Measurements from ENCODE around the gene STAC. TPM values are rescaled to one million over a fixed set of nuclear protein-coding genes. Genes with fewer than 3 reads are reported as not detected.

The STAC gene, protein sequence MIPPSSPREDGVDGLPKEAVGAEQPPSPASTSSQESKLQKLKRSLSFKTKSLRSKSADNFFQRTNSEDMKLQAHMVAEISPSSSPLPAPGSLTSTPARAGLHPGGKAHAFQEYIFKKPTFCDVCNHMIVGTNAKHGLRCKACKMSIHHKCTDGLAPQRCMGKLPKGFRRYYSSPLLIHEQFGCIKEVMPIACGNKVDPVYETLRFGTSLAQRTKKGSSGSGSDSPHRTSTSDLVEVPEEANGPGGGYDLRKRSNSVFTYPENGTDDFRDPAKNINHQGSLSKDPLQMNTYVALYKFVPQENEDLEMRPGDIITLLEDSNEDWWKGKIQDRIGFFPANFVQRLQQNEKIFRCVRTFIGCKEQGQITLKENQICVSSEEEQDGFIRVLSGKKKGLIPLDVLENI
- total RNA-seq: 1 to 10 TPM; 2.7 to 6.5 TPM
- long read RNA-seq, donor 1, partial matches to known transcripts: 0 of 2 reads
- long read RNA-seq, donor 1, other reads (novel, unspliced or antisense): 1 of 2 reads
- long read RNA-seq, donor 2, partial matches to known transcripts: 1 of 5 reads
- long read RNA-seq, donor 2, other reads (novel, unspliced or antisense): 3 of 5 reads

DNA sequence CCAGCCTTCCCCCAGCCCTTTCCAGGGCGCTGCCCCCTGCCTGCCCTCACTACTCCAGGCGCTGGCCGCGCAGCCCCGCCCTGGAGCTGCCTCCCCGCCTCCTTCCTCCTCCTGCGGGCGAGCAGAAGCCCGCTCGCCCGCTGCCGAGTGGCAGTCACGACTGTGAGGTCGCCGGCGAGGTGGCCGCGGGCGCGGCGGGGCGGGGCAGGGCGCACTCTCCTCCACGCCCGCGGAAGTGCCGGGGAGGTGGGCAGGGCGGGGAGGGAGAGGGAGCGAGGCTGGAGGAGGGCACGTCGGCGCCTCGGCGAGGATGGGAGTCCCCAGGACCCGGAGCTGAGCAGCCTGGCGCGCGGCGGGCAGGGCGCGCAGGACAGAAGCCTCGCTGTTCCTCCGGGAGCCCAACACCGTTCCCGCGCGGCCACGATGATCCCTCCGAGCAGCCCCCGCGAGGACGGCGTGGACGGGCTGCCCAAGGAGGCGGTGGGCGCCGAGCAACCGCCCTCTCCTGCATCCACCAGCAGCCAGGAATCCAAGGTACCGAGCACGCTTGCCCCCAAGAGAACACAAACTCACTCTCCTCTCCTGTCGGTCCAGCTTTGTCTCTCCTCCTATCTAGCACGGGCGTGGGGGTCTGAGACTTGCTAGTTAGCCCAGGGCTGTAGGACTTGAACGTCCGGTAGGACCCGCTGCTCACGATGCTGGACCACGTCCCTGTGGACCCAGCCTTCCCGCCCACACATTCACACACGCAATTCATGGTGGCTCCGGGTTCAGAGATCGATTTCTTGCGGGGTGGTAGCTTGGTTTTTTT lies at the start of gene STAC:
Gene STAC (plus strand): TSS at position 284 of the 811 bp plus-strand sequence. CDS start 140 bp downstream, at position 424.
- intact Hi-C loops (cut with DNase I): no loop called here
- DNase-seq (ENCODE audit: low spot score): peak; percentile 80

DNA sequence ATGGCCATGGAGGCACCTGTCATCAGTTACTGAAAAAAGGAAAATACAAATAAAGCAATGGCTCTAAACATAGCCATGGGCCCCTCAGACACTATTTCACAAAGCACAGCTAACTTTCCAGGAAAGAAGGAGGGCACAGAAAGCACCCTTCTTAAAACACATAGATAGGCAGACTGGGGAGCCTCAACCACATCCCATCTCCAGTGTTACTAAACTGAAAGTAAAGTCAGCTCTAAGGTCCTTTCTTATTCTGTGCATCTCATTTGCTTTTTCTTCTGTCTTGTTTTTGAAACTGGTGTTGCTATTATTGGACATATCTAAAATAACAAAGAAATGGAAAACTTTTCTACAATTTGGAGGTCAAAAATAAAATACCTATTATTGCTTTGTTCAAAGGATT lies 48.2 kb upstream of the STAC start:
- DNase-seq (ENCODE audit: low spot score): no peak
- intact Hi-C loops (cut with DNase I): no loop called here

DNA sequence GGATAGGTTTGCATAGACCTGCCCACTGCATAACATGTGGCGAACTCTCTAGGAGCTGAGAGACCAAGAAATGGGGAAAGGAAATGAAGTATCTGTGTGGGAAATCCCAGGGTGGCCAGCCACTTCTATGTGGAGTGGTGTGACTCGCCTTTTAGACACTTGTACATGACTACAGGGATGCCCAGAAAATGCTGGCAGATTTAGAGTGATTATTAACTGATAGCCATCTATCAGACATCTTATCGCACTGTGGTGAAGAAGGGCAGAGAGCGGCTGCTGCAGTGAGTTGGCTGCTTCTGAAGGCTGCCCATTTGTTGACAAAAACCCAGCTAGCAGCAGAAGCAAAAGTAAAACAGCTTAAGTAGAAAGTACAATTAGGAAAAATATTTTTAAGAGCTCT lies 18.1 kb upstream of the STAC start:
- no peak for DNase-seq (ENCODE audit: low spot score)
- intact Hi-C loops (cut with DNase I): no loop called here

DNA sequence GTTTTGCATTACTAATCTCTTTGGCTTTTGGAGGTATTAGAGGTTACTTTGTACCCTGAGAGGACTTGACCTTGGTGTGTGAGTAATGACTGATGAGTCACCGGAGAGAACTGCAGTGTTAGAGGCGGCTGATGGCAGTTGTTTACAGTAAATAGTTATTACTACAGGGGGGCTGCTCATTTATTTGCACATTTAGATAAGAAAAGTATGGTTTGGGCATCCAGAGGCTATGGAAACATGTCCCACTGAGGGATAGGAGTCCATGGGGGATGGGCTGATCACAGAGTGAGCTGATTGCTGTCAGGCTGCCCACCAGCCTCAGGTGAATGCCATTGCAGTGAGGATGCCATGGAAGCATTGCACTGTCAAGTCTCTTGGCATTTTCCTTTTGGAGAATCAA lies 17.3 kb upstream of the STAC start:
- intact Hi-C loops (cut with DNase I): no loop called here
- DNase-seq (ENCODE audit: low spot score): no peak

DNA sequence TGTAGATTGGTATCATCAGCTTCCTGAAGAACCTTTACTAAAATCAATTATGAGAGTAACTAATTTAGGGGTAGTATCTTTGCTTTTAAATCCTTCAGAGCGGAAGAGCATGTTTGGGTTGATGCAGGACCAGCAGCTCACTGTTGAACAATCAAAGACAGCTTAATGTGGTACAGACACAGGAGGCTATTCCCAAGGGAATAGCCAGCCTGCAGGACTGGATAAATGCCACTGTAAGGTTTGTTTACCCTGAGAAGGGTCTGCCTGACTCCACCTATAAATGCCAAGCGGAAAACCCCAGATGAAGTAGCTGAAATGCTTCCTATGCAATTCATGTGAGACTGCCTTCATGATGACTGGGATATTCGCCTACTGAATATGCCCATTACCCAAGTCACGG lies 16.0 kb upstream of the STAC start:
- intact Hi-C loops (cut with DNase I): no loop called here

DNA sequence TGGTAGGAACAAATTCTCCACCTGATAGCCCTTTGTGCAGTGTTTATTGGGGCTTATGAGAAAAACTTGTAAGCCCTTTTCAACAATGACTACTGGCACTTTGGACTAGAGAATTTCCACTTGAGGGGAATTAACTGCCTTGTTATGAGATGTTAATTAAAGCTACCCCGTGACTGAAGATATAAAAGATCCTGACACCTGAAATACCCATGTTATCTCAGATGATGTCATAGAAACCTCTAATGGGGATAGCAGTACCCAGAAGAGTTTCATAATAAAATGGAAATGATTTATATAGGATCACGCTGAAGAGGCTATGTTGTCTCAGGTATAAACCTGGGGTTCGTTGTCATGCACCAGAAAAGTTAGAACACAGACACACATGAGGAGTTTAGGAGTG lies 14.5 kb upstream of the STAC start:
- no peak for DNase-seq (ENCODE audit: low spot score)
- intact Hi-C loops (cut with DNase I): no loop called here

More for the DNA sequence above, 16.0 kb upstream of the STAC start:
- DNase-seq (ENCODE audit: low spot score): no peak

DNA sequence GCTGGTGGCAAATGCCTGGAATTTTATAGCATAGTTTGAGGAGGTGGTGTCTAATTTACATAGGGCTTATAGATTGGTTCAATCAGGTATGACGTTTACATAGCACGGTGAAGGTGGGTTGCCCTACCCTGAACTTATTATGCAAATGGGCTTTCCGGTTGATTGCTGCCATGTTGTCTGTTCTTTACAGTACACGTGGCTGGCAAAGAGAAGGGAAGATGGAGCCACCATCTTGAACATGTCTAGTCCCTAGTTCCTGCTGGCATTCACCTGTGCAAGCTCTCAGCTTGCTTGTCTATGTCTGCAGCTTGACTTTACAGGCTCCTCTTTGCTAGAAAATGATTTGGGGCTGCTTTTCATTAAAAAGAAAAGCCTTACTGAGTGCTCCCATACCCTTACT lies 14.0 kb upstream of the STAC start:
- DNase-seq (ENCODE audit: low spot score): no peak
- intact Hi-C loops (cut with DNase I): no loop called here

DNA sequence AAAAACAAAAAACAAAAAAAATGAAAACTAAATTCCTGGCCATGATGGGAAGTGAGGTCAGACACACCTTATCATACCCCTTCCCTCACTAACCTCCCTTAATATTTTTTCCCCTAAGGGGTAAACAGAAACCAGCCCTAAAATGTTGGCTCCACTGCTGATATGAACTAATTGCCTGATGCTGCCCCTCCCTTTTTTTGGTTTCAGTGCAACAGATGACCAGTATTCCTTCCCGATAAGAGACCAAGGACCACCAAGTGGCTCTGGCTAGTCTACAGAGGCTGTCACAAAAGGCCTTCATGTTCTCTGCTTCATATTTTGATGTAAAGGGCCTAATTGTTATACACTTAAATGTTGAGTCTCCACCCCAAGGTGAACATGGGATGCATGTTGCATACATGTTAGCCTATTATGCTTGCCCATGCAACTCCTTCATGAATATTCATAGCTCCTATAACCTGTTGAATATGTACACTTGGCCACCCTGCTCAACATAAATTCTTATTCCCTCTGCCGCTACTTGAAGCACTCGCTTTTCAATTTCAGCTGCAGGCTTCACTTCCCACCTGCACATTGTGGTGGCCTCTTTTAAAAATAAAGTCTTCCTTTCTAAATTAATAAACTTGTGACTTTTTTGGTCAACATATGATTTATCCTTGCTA lies 12.3 kb upstream of the STAC start:
- intact Hi-C loops (cut with DNase I): no loop called here

DNA sequence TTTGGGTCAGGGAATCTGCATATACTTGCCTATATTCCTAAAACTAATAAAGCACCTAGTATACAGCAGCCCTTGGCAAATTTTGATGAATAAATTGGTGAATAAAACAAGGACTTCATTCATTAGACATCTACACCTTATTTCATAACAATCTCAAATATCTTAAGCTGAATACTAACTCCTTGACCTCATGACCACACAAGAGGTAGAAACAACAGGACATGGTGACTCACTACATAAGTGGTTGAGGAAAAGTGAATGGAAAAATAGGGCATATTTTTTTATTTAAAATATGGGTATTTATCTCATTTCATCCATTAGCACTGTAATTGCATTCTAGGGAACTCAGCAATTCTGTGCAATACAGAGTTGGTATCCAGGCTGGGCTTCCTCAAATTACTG lies 7.8 kb upstream of the STAC start:
- intact Hi-C loops (cut with DNase I): no loop called here
- DNase-seq (ENCODE audit: low spot score): no peak

More for the DNA sequence above, 12.3 kb upstream of the STAC start:
- no peak for DNase-seq (ENCODE audit: low spot score)

DNA sequence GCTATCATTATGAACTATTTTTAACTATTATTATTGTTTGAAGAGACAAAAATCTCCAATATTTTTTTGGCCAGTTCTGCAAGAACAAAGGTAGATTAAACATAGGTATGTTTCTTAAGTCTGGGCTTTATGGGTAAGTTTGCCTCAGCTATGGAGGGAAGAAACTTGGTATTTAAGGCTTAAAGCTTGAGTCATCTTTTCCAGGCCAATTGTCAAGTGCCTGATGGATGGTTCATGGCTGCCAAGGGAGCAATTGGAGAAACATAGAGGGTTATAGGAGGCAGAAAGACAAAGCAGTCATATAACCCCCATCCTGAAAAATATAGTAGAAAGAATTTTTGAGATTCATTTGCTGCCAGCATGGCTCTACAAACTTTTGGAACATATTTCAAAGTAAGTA lies 7.2 kb upstream of the STAC start:
- intact Hi-C loops (cut with DNase I): no loop called here

DNA sequence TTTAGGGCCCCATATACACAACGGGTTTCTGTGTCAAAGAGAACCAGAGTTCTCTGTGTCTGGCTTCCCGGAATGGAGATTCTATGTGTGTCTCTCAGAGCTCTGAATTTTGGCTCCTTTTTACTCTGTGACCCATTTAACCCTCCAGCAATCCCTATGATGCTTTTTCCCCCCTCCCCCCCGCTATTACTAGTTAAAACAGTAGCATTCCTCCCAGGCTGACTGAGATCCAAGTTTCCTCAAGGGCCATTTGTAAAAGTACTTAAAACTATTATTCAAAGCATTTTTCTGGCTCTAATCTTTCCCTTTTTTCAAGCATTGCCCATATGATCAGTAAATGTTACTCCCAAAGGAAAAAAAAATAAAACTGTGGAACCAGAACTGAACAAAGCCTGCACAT lies 6.6 kb upstream of the STAC start:
- no peak for DNase-seq (ENCODE audit: low spot score)
- intact Hi-C loops (cut with DNase I): no loop called here

More for the DNA sequence above, 7.2 kb upstream of the STAC start:
- no peak for DNase-seq (ENCODE audit: low spot score)

DNA sequence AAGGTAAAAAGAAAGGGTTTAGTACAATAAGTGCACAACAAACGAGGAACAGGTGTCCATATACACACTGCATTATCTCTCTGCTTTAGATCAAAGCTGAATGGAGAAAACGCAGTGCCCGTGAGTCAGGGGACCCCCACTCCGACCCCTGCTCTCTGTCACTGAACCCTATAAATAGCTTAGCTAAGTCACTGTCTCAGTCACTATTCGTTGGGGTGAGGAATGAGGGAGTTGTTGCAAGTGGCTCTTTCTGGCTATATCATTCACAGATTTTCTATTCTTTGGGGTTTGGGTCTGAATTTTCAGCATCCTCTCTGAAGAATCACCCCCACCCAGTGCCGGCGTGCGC lies 458 bp upstream of the STAC start:
- intact Hi-C loops (cut with DNase I): no loop called here
- DNase-seq (ENCODE audit: low spot score): no peak

DNA sequence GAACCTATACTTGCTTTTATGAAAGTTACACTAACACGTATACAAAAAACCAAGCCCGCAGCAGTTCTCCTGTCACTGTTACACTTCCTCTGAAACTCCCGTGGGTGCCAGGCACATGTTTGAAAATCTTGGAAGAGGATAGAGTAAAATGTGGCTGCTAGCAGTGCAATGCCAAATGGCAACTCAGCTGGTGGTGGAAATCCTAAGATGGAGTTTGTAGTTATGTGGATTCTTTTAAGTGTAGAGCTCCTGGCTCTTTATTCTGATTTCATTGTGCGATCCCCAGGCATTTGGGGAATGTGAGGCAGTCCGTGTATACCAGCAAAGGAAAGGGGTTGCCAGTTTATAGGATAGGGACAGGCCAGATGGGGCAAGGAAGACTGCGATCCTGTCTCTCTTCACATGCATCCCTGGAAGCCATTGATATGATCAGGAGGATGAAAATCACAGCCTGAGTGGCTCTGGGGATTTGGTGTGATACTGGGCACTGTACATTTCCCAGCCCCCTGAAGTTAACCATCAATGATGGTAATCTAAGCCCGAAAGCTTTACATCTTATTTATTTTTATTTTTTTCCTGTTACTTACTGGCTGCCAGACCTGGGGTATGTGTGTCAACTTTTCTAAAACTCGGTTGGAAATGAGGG lies 1.1 kb downstream of the STAC start:
- intact Hi-C loops (cut with DNase I): no loop called here
- DNase-seq (ENCODE audit: low spot score): no peak

DNA sequence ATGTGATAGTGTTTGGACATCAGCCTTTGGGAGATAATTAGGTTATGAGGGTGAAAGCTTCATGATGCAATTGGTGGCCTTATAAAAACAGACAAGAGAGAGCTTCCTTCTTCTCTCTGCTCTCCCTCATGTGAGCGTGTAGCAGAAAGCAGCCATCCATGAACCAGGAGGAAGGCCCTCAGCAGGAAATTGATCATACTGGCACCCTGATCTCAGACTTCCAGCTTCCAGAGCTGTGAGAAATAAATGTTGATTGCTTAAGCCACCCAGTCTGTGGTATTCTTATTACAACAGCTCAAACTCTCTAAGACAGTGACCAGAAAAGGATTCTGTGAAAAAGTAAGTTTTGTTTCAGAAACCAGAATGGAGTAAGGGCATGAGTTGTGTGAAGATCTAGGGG lies 13.3 kb downstream of the STAC start:
- intact Hi-C loops (cut with DNase I): no loop called here
- no peak for DNase-seq (ENCODE audit: low spot score)

DNA sequence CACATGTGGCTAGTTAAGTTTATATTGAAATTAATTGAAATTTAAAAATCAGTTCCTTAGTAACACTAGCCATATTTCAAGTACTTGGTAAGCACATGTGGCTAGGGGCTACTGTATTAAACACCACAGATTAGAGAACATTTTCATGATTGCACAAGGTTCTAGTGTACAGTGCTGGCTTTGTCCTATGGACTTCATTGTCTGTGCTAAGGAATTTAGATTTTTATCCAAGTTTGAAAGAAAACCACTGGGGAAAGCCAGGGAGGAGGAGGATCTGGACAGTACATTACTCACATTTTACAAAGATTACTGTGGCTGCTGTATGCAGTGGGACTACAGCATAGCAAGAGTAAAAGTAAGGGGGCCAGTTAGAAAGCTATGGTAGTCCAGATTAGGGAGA lies 13.9 kb downstream of the STAC start:
- intact Hi-C loops (cut with DNase I): no loop called here
- DNase-seq (ENCODE audit: low spot score): no peak

DNA sequence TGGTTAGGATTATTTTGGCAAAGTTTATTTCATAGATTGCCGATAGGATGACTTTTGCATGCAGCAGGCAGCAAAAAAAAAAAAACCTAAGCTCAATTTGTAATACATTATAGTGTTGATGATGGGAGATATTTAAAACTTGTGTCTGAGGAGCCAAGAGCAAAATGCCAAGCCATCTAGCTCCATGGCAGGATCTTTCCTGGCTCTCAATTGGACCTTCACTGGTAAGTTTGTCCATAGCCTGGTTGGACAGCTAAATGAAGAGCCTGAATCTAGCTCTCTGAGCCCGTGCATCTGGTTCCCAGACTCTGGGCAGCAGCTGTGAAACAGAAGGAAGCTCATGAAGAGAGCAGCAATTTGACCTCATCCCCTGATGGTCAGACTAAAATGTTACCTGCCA lies 17.5 kb downstream of the STAC start:
- intact Hi-C loops (cut with DNase I): no loop called here
- DNase-seq (ENCODE audit: low spot score): no peak

DNA sequence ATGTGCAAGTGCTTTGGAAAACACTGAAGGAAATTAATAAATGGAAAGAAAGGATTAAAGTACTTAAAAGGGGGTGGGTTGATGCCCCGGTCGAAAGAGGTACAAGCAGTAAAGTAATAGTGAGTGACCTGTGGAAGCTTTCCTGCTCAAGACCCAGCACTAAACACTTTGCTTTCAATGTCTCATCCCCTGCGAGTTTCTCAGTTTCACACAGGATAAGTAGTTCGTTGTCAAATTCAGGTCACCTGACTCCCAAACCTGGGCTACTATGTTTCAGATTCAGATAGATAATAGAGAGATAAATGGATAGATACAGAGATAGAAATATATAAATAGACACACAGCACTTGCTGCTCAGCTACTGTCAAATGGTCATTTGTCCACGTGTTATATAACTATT lies 19.6 kb downstream of the STAC start:
- DNase-seq (ENCODE audit: low spot score): no peak
- intact Hi-C loops (cut with DNase I): no loop called here

DNA sequence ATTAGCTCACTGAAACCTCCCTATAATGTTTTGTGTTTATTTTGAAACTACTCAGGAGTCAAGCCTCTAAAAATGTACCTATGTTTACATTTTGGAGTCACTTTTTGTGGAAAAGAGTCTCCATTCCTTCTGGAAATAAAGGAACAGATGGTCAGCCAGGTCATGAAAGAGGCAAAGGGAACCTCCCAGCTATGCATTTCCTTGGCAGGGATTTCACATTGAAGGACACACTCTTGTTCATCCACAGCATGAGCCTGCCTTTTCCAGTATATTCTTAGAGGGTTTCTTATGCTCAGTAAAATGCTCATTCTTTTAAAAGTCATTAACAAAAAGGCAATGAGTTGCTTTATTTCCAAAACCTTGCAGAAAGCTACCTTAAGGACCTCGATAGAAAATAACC lies 20.8 kb downstream of the STAC start:
- DNase-seq (ENCODE audit: low spot score): no peak
- intact Hi-C loops (cut with DNase I): no loop called here

DNA sequence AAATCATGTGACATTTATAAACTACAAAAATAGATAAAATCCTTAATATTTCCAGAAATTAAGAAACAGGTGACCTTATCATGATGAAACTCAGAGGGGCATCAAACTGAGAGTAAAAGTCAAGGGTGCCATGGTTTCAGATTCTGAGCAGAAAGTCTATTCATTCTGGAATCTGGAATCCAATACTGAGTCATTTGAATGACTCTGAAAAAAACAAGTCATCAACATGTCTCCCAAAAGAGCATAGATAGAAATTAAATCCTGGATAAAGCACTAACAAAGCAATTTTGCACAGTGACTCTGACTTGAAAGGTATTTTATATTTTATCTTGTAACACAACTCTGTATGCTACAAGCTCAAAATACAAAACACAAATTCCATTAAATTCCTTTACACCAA lies 23.4 kb downstream of the STAC start:
- intact Hi-C loops (cut with DNase I): no loop called here
- DNase-seq (ENCODE audit: low spot score): no peak

DNA sequence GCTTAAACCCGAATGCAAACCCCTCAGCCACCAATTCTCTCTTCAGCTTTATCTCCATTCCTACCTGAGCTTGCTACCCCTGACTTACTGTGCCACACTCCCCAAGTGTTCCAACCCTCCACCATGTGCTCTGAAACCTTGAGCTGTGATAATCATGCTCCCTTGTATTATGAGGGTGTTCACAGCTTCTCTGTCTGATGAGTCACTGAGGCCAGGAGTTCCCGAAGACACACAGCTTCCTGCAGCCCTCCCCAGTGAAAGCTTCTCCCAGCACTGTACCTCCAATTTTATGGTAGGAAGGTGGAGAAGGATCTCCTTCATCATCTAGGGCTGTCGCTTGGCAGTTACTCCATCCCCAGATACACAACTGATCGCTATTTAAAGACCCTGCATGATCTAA lies 24.9 kb downstream of the STAC start:
- DNase-seq (ENCODE audit: low spot score): no peak
- intact Hi-C loops (cut with DNase I): no loop called here
